Stimulated activated CD4-positive, alpha-beta T cell treated with anti-CD3 and anti-CD28 coated beads, Interleukin-1b, Interleukin-23, amount 100 ng/mL, for 4 hours (primary cell): ENCODE results near the gene IFNLR1.

Experiments used
- DNase-seq, 2 donors: peaks; one replicate each; pipeline ENCODE4 v3.0.0-alpha.2; 2020; ENCODE audit warnings: low read depth in 2 of 2

Gene IFNLR1

GRCh38 chr1:24149866-24150233 is 37.2 kb downstream of the IFNLR1 start:
- DNase-seq, result peak; percentile 18 to 37

GRCh38 chr1:24147816-24148215 is 39.3 kb downstream of the IFNLR1 start:
- DNase-seq, result no peak

GRCh38 chr1:24147194-24147593 is 39.9 kb downstream of the IFNLR1 start:
- DNase-seq, result no peak

- DNase-seq, result no peak
Observed at GRCh38 chr1:24142546-24143534, 44.2 kb downstream of the IFNLR1 start, which contains the start of gene IL22RA1. Gene IL22RA1 (minus strand): TSS chr1:24143140. CDS start chr1:24143082, 58 bp downstream.

GRCh38 chr1:24141311-24141997 is 45.6 kb downstream of the IFNLR1 start:
- DNase-seq, result no peak

- DNase-seq, result no peak
Observed at GRCh38 chr1:24140741-24141181, 46.3 kb downstream of the IFNLR1 start.

- no peak for DNase-seq
Observed at GRCh38 chr1:24139841-24140425, 47.2 kb downstream of the IFNLR1 start.

GRCh38 chr1:24139222-24139489 is 47.9 kb downstream of the IFNLR1 start:
- DNase-seq, result no peak

GRCh38 chr1:24138476-24139221 is 48.4 kb downstream of the IFNLR1 start:
- DNase-seq, result no peak

GRCh38 chr1:24136956-24137539 is 50.0 kb downstream of the IFNLR1 start:
- DNase-seq, result no peak

- no peak for DNase-seq
Observed at GRCh38 chr1:24134376-24134775, 52.7 kb downstream of the IFNLR1 start.

- no peak for DNase-seq
Observed at GRCh38 chr1:24133819-24134218, 53.3 kb downstream of the IFNLR1 start.

- no peak for DNase-seq
Observed at GRCh38 chr1:24130385-24130784, 56.7 kb downstream of the IFNLR1 start.

GRCh38 chr1:24127801-24128363 is 59.2 kb downstream of the IFNLR1 start:
- DNase-seq, result no peak

- no peak for DNase-seq
Observed at GRCh38 chr1:24127134-24127800, 59.8 kb downstream of the IFNLR1 start.

GRCh38 chr1:24126672-24127023 is 60.4 kb downstream of the IFNLR1 start:
- no peak for DNase-seq

- no peak for DNase-seq
Observed at GRCh38 chr1:24126018-24126671, 60.9 kb downstream of the IFNLR1 start.

GRCh38 chr1:24125456-24125855 is 61.6 kb downstream of the IFNLR1 start:
- DNase-seq, result no peak

- no peak for DNase-seq
Observed at GRCh38 chr1:24124980-24125379, 62.1 kb downstream of the IFNLR1 start.

- DNase-seq, result no peak
Observed at GRCh38 chr1:24123611-24124010, 63.5 kb downstream of the IFNLR1 start.
